Measurements from ENCODE around the gene GID4.

- TF ChIP-seq CTCF (IDR thresholded peaks at IDR 0.05) (no peak), POLR2AphosphoS5 (IDR thresholded peaks at IDR 0.05) (no peak), POLR2A (IDR thresholded peaks at IDR 0.05) (no peak)
Measured at GRCh38 chr17:18038149-18038850, 908 bp upstream of the GID4 start.
